Mesenchymal stem cell (in vitro differentiated cells and primary cell): Measurements from ENCODE around the gene ABCA2.

Source experiments
- DNase-seq: peaks from one replicate; pipeline ENCODE4 v3.0.0-alpha.2; 2013
- H2AFZ ChIP-seq: one replicate; pipeline ENCODE4 v1.6.1; 2013; ENCODE audit warnings: low read depth, mild to moderate bottlenecking, control low read depth, inconsistent platforms, low read length, moderate library complexity
- H2AK5ac ChIP-seq: 2 replicates; pipeline ENCODE4 v1.6.1; 2013; ENCODE audit warnings: low read length, moderate library complexity, mild to moderate bottlenecking, inconsistent platforms; ENCODE audit not compliant: severe bottlenecking
- H2BK120ac ChIP-seq: one replicate; pipeline ENCODE4 v1.6.1; 2013; ENCODE audit warnings: low read depth, mild to moderate bottlenecking, inconsistent platforms, low read length, moderate library complexity
- H2BK12ac ChIP-seq, 2 experiments: one replicate each; pipeline ENCODE4 v1.6.1; 2013; ENCODE audit warnings: inconsistent platforms in 2 of 2, low read length in 2 of 2, mild to moderate bottlenecking in 2 of 2, moderate library complexity in 2 of 2, control low read depth in 1 of 2
- H2BK15ac ChIP-seq: one replicate; pipeline ENCODE4 v1.6.1; 2013; ENCODE audit warnings: mild to moderate bottlenecking, low read depth, inconsistent platforms; ENCODE audit not compliant: poor library complexity, severe bottlenecking
- H2BK5ac ChIP-seq: 2 replicates; pipeline ENCODE4 v1.6.1; 2013; ENCODE audit warnings: low read depth, mild to moderate bottlenecking, low read length, control low read depth, inconsistent platforms; ENCODE audit not compliant: poor library complexity, severe bottlenecking
- H3K14ac ChIP-seq, 2 experiments: one replicate each; pipeline ENCODE4 v1.6.1; 2013; ENCODE audit warnings: inconsistent platforms in 2 of 2, low read length in 2 of 2, control low read depth in 1 of 2, mild to moderate bottlenecking in 1 of 2, moderate library complexity in 1 of 2
- H3K18ac ChIP-seq, 2 experiments: one replicate each; pipeline ENCODE4 v1.6.1; 2013; ENCODE audit warnings: inconsistent platforms in 2 of 2, low read length in 2 of 2, control low read depth in 1 of 2, low read depth in 1 of 2, mild to moderate bottlenecking in 1 of 2
- H3K23ac ChIP-seq, 2 experiments: one replicate each; pipeline ENCODE4 v1.6.1; 2013; ENCODE audit warnings: inconsistent platforms in 2 of 2, low read length in 2 of 2, mild to moderate bottlenecking in 2 of 2, moderate library complexity in 2 of 2, control low read depth in 1 of 2
- H3K27ac ChIP-seq: 2 replicates; pipeline ENCODE4 v1.5.1; 2013; ENCODE audit warnings: mild to moderate bottlenecking, moderate library complexity, low read length, control low read depth, inconsistent platforms; ENCODE audit not compliant: poor library complexity, severe bottlenecking
- H3K27me3 ChIP-seq, 2 experiments: 2 replicates each; pipeline versions ENCODE4 v1.6.1 to v1.7.0; 2013; ENCODE audit warnings: low read length in 2 of 2, mild to moderate bottlenecking in 2 of 2, moderate library complexity in 2 of 2, control low read depth in 1 of 2, inconsistent platforms in 1 of 2; ENCODE audit not compliant: control insufficient read depth in 1 of 2, insufficient read depth in 1 of 2
- H3K36me3 ChIP-seq, 2 experiments: 2 replicates each; pipeline versions ENCODE4 v1.6.1 to v1.7.0; 2013; ENCODE audit warnings: low read length in 2 of 2, control low read depth in 1 of 2, inconsistent platforms in 1 of 2, low read depth in 1 of 2, mild to moderate bottlenecking in 1 of 2; ENCODE audit not compliant: insufficient read depth in 2 of 2, control insufficient read depth in 1 of 2
- H3K4ac ChIP-seq, 2 experiments: one replicate each; pipeline ENCODE4 v1.6.1; 2013; ENCODE audit warnings: inconsistent platforms in 2 of 2, low read length in 2 of 2, mild to moderate bottlenecking in 2 of 2, moderate library complexity in 2 of 2, control low read depth in 1 of 2, low read depth in 1 of 2
- H3K4me1 ChIP-seq: 2 replicates; pipeline ENCODE4 v1.6.1; 2013; ENCODE audit warnings: low read depth, low read length, control low read depth; ENCODE audit not compliant: control insufficient read depth, insufficient read depth
- H3K4me2 ChIP-seq: 2 replicates; pipeline ENCODE4 v1.6.1; 2013; ENCODE audit warnings: low read length, mild to moderate bottlenecking, inconsistent platforms; ENCODE audit not compliant: poor library complexity, severe bottlenecking
- H3K4me3 ChIP-seq, 2 experiments: 2 replicates each; pipeline versions ENCODE4 v1.5.1 to v1.7.0; 2013; ENCODE audit warnings: low read length in 2 of 2, mild to moderate bottlenecking in 2 of 2, control low read depth in 1 of 2, low read depth in 1 of 2; ENCODE audit not compliant: insufficient read depth in 1 of 2
- H3K79me1 ChIP-seq: replicated peaks from 2 replicates; pipeline ENCODE4 v1.6.1; 2013; ENCODE audit warnings: mild to moderate bottlenecking, control low read depth, low read length, inconsistent platforms; ENCODE audit not compliant: poor library complexity, severe bottlenecking
- H3K9ac ChIP-seq: 2 replicates; pipeline ENCODE4 v1.7.0; 2013; ENCODE audit warnings: mild to moderate bottlenecking, low read length, moderate library complexity
- H3K9me3 ChIP-seq: 2 replicates; pipeline ENCODE4 v1.7.0; 2013; ENCODE audit warnings: mild to moderate bottlenecking, low read length; ENCODE audit not compliant: control insufficient read depth
- H4K8ac ChIP-seq: one replicate; pipeline ENCODE4 v1.6.1; 2013; ENCODE audit warnings: inconsistent platforms, mild to moderate bottlenecking, low read length, moderate library complexity
- H4K91ac ChIP-seq: one replicate; pipeline ENCODE4 v1.6.1; 2013; ENCODE audit warnings: mild to moderate bottlenecking, low read length, inconsistent platforms
- WGBS: methylation state at CpG from one replicate; pipeline ENCODE4 v1.1.7; 2013; ENCODE audit warnings: mixed read lengths; 5-methylcytosine and 5-hydroxymethylcytosine counted together

Gene ABCA2

GRCh38 chr9:136975644-136976043, 52.4 kb downstream of the ABCA2 start:
- no peaks in the 10 kb centered on the region for H3K9me3 ChIP-seq
- H3K27me3 ChIP-seq, result peaks cover 0 to 28% of the 10 kb centered on the region in 2 experiments
- H4K91ac ChIP-seq, result peak overlapping the region; percentile 27
- no peak overlapping the region for H3K23ac ChIP-seq
- no peak overlapping the region for H2AK5ac ChIP-seq
- no peak overlapping the region for H3K18ac ChIP-seq
- no peak overlapping the region for H3K4ac ChIP-seq
- peak overlapping the region in 1 of 2 experiments; percentile 63 for H3K14ac ChIP-seq
- peaks cover 0 to 4% of the 10 kb centered on the region in 2 experiments for H3K36me3 ChIP-seq
- H3K9ac ChIP-seq, result no peak overlapping the region
- DNase-seq, result no peak
- H3K27ac ChIP-seq, result no peak overlapping the region
- H2BK5ac ChIP-seq, result no peak overlapping the region
- H3K4me2 ChIP-seq, result no peak overlapping the region
- H2BK120ac ChIP-seq, result no peak overlapping the region
- no peak overlapping the region for H2AFZ ChIP-seq
- WGBS, result 60% methylated on average over 8 of the region's 14 CpGs
- no peak overlapping the region for H2BK12ac ChIP-seq
- no peak overlapping the region for H4K8ac ChIP-seq
- peaks cover 33% of the 10 kb centered on the region for H3K4me1 ChIP-seq
- H3K4me3 ChIP-seq, result no peak overlapping the region
- H2BK15ac ChIP-seq, result no peak overlapping the region
- H3K79me1 ChIP-seq, result no peaks in the 10 kb centered on the region

DNA sequence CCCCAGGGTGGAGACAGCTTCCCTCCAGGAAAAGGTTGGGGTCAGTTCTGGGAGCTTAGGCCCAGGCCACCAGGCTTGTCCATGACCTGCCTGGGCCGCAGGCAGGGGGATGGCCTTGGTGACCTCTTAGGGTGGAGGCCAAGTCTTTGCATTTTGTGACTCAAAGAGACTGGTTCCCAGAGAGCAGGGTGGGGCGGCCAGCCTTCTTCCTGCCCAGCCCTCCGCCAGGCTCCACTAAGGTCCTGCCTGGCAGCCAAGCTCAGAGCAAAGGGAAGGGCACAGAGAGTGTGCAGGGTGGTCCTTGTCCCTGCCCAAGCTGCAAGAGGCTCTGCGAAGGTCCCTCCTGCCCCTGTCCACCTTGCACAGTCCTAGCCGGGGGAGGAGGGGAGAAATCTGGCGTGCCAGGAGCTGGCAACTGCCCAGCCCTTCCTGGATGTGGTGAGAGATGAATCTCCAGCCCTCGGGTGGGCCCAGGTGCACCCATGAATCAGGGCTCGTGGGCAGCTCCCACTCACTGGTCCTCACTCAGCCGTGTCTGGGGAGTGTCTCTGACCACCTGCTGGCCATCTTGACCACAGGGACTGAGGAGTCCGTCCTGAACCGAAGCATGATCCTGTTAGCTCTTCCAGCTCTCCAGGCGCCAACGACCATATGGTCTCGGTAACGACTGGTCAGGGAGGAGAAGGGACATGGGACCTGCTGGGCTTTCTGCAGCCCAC, 53.1 kb downstream of the ABCA2 start:
- Histone ChIP-seq H3K9me3 (no peaks in the 10 kb centered on the region), H3K4me1 (peaks cover 33% of the 10 kb centered on the region), H3K36me3 (peaks cover 0 to 4% of the 10 kb centered on the region in 2 experiments), H2BK15ac (no peak overlapping the region), H3K79me1 (no peaks in the 10 kb centered on the region), H4K8ac (no peak overlapping the region), H2AFZ (no peak overlapping the region), H3K4me3 (no peak overlapping the region), H2AK5ac (no peak overlapping the region), H2BK5ac (no peak overlapping the region), H3K23ac (no peak overlapping the region), H3K4ac (no peak overlapping the region), H2BK120ac (no peak overlapping the region), H3K9ac (no peak overlapping the region), H3K27me3 (peaks cover 0 to 30% of the 10 kb centered on the region in 2 experiments), H3K18ac (no peak overlapping the region), H2BK12ac (no peak overlapping the region), H3K4me2 (no peak overlapping the region), H3K14ac (no peak overlapping the region), H4K91ac (no peak overlapping the region), H3K27ac (no peak overlapping the region)
- no peak for DNase-seq
- 85% methylated on average over 15 of the region's 15 CpGs for WGBS

GRCh38 chr9:136973618-136974617, 54.1 kb downstream of the ABCA2 start:
- H3K9ac ChIP-seq, result no peak overlapping the region

GRCh38 chr9:136972743-136973142, 55.3 kb downstream of the ABCA2 start:
- DNase-seq, result no peak
- no peak overlapping the region for H4K8ac ChIP-seq
- H3K4me2 ChIP-seq, result no peak overlapping the region
- no peak overlapping the region for H3K23ac ChIP-seq
- no peak overlapping the region for H3K18ac ChIP-seq
- H3K4ac ChIP-seq, result no peak overlapping the region
- no peak overlapping the region for H3K27ac ChIP-seq
- no peak overlapping the region for H2BK12ac ChIP-seq
- H2BK15ac ChIP-seq, result no peak overlapping the region
- H3K14ac ChIP-seq, result no peak overlapping the region
- 73% methylated on average over 13 of the region's 13 CpGs for WGBS
- no peak overlapping the region for H2BK5ac ChIP-seq
- H3K27me3 ChIP-seq, result peaks cover 0 to 18% of the 10 kb centered on the region in 2 experiments
- no peak overlapping the region for H2AFZ ChIP-seq
- H4K91ac ChIP-seq, result no peak overlapping the region
- no peak overlapping the region for H2BK120ac ChIP-seq
- H2AK5ac ChIP-seq, result no peak overlapping the region
- peaks cover 29% of the 10 kb centered on the region for H3K4me1 ChIP-seq
- no peak overlapping the region for H3K4me3 ChIP-seq
- no peaks in the 10 kb centered on the region for H3K79me1 ChIP-seq
- H3K9ac ChIP-seq, result no peak overlapping the region
- H3K36me3 ChIP-seq, result no peaks in the 10 kb centered on the region
- no peaks in the 10 kb centered on the region for H3K9me3 ChIP-seq

More at GRCh38 chr9:136973618-136974617, 54.1 kb downstream of the ABCA2 start:
- H3K4me1 ChIP-seq, result peaks cover 33% of the 10 kb centered on the region
- peaks cover 0 to 22% of the 10 kb centered on the region in 2 experiments for H3K27me3 ChIP-seq
- H2BK15ac ChIP-seq, result peak overlapping the region; percentile 90
- H4K91ac ChIP-seq, result no peak overlapping the region
- no peak overlapping the region for H2BK5ac ChIP-seq
- no peak overlapping the region for H2AFZ ChIP-seq
- no peak overlapping the region for H2BK120ac ChIP-seq
- H3K4me3 ChIP-seq, result no peak overlapping the region
- H3K36me3 ChIP-seq, result peaks cover 0 to 1% of the 10 kb centered on the region in 2 experiments
- no peak overlapping the region for H2BK12ac ChIP-seq
- no peak overlapping the region for H2AK5ac ChIP-seq
- no peak overlapping the region for H3K4ac ChIP-seq
- H3K27ac ChIP-seq, result no peak overlapping the region
- no peak overlapping the region for H3K4me2 ChIP-seq
- no peak overlapping the region for H4K8ac ChIP-seq
- no peak overlapping the region for H3K18ac ChIP-seq
- H3K23ac ChIP-seq, result no peak overlapping the region
- DNase-seq, result no peak
- no peaks in the 10 kb centered on the region for H3K79me1 ChIP-seq
- 89% methylated on average over 25 of the region's 29 CpGs for WGBS
- no peak overlapping the region for H3K14ac ChIP-seq
- H3K9me3 ChIP-seq, result no peaks in the 10 kb centered on the region
